ENCODE results near the gene TAMM41.
"Not testable (repeated sequence)": the region's sequence is repeated elsewhere in the genome, so short reads cannot be mapped to it uniquely, and the experiment has no call there.

The TAMM41 gene

GRCh38 chr3:11846281-11847266 is at the start of gene TAMM41:
TSS of gene TAMM41 (minus strand) at chr3:11846885. CDS start at chr3:11846636, 249 bp downstream.
- peak; percentile 94 for DNase-seq (ENCODE audit: low spot score)

- DNase-seq (ENCODE audit: low spot score) = no peak
These were observed 32.2 kb upstream of the TAMM41 start for GRCh38 chr3:11878837-11879236.

- not testable (repeated sequence) for DNase-seq (ENCODE audit: low spot score)
These were observed 28.0 kb upstream of the TAMM41 start for GRCh38 chr3:11874707-11875106.

GRCh38 chr3:11863739-11864138 is 17.1 kb upstream of the TAMM41 start:
- DNase-seq (ENCODE audit: low spot score) = not testable (repeated sequence)

GRCh38 chr3:11862584-11862983 is 15.9 kb upstream of the TAMM41 start:
- DNase-seq (ENCODE audit: low spot score) = not testable (repeated sequence)

GRCh38 chr3:11862145-11862544 is 15.5 kb upstream of the TAMM41 start:
- DNase-seq (ENCODE audit: low spot score) = not testable (repeated sequence)

GRCh38 chr3:11860213-11860612 is 13.5 kb upstream of the TAMM41 start:
- DNase-seq (ENCODE audit: low spot score) = not testable (repeated sequence)

- no peak for DNase-seq (ENCODE audit: low spot score)
These were observed 6.8 kb upstream of the TAMM41 start for GRCh38 chr3:11853450-11853849.

- DNase-seq (ENCODE audit: low spot score) = no peak
These were observed 3.3 kb upstream of the TAMM41 start for GRCh38 chr3:11850003-11850402.

- DNase-seq (ENCODE audit: low spot score) = peak; percentile 28
These were observed 922 bp upstream of the TAMM41 start for GRCh38 chr3:11847607-11848006.

- DNase-seq (ENCODE audit: low spot score) = peak; percentile 23
These were observed 1.0 kb downstream of the TAMM41 start for GRCh38 chr3:11845651-11846050.

- DNase-seq (ENCODE audit: low spot score) = no peak
These were observed 1.8 kb downstream of the TAMM41 start for GRCh38 chr3:11844891-11845290.

- no peak for DNase-seq (ENCODE audit: low spot score)
These were observed 11.6 kb downstream of the TAMM41 start for GRCh38 chr3:11835028-11835639.

- no peak for DNase-seq (ENCODE audit: low spot score)
These were observed 13.4 kb downstream of the TAMM41 start for GRCh38 chr3:11832981-11833905.

- no peak for DNase-seq (ENCODE audit: low spot score)
These were observed 17.3 kb downstream of the TAMM41 start for GRCh38 chr3:11829416-11829815.

GRCh38 chr3:11826628-11827265 is 19.9 kb downstream of the TAMM41 start:
- DNase-seq (ENCODE audit: low spot score) = no peak

- DNase-seq (ENCODE audit: low spot score) = no peak
These were observed 21.4 kb downstream of the TAMM41 start for GRCh38 chr3:11825301-11825700.

- DNase-seq (ENCODE audit: low spot score) = peak; percentile 31
These were observed 26.1 kb downstream of the TAMM41 start for GRCh38 chr3:11820531-11821041.

- no peak for DNase-seq (ENCODE audit: low spot score)
These were observed 27.5 kb downstream of the TAMM41 start for GRCh38 chr3:11819146-11819689.

- DNase-seq (ENCODE audit: low spot score) = no peak
These were observed 28.7 kb downstream of the TAMM41 start for GRCh38 chr3:11818033-11818432.

GRCh38 chr3:11815111-11815510 is 31.6 kb downstream of the TAMM41 start:
- no peak for DNase-seq (ENCODE audit: low spot score)
